Measurements from ENCODE around the gene SLC5A8.

Gene SLC5A8, protein sequence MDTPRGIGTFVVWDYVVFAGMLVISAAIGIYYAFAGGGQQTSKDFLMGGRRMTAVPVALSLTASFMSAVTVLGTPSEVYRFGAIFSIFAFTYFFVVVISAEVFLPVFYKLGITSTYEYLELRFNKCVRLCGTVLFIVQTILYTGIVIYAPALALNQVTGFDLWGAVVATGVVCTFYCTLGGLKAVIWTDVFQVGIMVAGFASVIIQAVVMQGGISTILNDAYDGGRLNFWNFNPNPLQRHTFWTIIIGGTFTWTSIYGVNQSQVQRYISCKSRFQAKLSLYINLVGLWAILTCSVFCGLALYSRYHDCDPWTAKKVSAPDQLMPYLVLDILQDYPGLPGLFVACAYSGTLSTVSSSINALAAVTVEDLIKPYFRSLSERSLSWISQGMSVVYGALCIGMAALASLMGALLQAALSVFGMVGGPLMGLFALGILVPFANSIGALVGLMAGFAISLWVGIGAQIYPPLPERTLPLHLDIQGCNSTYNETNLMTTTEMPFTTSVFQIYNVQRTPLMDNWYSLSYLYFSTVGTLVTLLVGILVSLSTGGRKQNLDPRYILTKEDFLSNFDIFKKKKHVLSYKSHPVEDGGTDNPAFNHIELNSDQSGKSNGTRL

DNA sequence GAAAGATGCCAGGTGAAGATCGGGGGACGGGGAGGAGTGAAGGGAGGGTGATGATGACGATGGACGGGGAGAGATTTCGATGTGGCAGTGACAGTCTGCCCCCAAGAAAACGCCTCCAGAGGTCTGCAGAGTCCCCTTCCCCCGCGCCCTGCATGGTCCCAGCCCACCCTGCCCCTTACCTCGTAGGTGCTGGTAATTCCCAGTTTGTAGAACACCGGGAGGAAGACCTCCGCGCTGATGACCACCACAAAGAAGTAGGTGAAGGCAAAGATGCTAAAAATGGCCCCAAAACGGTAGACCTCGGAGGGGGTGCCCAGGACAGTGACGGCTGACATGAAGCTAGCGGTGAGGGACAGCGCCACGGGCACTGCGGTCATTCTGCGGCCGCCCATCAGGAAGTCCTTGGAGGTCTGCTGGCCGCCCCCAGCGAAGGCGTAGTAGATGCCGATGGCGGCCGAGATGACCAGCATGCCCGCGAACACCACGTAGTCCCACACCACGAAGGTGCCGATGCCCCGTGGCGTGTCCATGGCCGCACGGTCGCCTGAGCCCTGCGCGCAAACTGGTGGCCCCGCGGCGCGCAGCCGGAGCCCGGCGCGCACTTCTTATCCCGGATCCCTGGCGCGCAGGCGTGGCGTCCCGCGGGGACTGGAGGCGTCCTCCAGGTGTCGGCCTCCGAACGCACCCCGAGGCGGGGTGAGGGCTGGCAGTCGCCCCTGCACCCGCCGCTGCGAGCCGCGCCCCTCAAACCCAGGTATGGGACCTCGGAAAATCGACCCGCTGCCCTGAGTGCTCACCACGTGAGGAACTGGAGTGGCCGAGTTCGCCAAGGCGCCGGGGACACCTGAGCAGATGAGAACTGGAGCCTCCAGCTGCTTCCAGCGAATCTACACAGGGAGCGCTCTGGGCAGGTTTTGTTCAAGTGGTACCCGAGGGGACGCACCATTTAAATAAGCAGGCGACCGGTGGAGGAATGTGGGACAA lies at the start of gene SLC5A8:
Gene SLC5A8, minus strand, starts transcription at position 920 of the 984 bp plus-strand sequence. Its CDS starts 390 bp downstream, at position 530.
- no peak for DNase-seq

DNA sequence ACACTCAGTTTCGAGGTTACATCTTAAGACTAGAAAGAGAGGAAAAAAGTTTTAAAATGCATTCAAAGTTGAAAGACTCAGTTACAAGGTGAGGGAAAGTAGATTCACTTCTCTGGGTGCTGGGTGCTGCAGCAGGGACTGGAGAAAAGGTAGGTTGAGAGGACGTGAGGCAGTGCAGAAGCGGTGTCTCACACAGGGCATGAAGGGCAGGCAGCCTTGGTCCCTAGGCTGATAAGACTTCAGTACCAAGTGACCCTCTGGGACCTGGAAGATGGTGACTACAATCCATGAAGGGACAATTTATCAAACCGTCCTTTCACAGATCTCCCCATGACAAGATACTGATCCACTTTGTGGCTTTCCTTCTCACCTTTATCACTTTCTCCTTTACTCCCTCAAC lies 47.3 kb upstream of the SLC5A8 start:
- DNase-seq, result no peak

DNA sequence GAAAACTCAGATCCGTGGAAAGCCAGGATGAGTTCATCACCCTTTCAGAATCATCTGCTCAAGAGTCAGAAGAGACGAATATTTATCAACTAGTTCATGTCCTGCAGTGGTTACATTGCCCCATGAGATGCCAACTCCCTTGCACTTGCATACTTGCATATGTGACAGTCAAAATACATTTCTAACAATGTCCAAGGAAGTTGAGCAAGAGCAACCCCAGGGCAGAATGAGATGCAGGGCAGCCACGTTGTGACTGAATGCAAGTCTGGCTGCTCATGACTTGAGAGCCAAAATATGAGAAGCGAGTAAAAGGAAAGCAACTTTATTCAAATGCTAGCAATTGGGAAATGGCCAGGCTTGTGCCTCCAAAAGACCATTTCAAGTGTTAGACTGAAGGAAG lies 46.2 kb upstream of the SLC5A8 start:
- no peak for DNase-seq

DNA sequence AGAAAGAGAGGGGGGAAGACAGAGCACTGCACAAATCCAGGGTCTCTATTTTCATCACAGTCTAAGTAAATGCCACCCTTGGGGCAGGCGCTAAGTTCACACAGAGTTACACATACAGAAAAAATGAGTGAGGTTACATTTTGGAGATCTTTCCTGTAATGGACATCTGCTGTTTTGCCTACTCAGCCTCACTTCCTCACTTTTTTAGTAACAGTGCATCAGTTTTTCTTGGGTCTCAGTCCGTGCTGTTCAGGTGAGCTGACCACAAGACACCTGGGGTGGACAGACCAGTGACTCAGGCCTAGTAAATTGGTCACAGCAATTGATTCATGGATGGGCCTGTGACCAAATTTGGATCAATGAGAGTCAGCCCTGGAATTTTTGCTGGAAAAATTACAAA lies 33.6 kb upstream of the SLC5A8 start:
- no peak for DNase-seq

DNA sequence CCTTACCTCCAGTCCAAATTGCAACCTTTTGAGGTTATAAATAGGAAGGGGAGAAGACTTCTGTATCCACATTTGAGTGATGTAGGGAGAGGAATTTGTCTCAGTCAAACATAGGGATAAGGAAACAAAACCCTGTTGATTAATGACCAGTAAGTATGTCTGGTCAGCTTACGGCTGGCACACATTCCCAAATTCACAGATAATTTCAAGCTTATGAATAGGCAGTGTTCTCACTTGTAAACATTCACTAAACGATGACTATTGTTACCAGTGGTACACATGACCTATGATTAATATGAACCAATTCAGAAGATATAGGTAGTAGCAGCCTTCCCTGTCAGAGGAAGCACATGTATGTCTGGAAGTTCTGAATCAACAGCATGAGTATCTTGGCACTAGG lies 33.0 kb upstream of the SLC5A8 start:
- DNase-seq, result no peak

DNA sequence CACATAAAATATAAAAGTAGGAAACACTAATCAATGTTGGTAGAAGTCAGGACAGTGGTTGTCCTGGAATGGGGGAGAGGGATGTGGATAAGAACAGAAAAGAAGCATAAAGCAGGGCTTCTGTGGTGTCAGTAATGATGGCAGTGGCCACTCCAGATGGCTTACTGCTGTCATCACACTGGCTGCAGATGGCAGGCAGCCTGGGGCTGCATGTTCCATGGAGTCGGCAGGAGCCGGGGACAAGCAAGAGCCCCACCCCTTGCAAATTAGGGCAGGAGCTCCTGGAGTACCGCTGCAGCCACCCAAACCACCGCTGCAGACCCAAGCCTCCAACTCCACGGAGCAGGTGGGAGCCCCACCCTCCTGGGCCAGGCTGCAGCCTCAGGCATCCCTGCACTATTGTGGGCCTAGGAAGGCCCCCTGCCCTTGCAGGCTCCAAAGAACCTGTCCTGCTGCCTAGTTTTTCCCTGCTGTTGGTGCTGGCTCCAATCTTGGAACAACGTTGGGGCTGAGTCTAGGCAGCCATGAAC lies 28.8 kb upstream of the SLC5A8 start:
- no peak for DNase-seq

DNA sequence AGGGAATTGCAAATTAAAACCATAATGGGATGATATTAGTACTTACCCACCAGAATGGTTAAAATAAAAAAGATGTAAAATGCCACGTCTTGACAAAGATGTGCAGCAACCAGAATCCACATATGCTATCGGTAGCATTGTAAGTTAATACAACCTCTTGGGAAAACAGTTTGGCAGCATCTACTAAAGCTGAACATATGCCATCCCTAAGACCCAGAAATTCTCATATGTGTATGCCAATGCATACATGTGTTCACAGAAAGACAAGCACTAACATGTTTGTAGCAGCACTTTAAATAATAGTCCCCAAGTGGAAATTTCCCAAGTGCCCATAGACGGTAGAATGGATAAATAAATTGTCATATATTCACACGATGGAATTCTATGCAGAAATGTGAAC lies 28.3 kb upstream of the SLC5A8 start:
- no peak for DNase-seq

DNA sequence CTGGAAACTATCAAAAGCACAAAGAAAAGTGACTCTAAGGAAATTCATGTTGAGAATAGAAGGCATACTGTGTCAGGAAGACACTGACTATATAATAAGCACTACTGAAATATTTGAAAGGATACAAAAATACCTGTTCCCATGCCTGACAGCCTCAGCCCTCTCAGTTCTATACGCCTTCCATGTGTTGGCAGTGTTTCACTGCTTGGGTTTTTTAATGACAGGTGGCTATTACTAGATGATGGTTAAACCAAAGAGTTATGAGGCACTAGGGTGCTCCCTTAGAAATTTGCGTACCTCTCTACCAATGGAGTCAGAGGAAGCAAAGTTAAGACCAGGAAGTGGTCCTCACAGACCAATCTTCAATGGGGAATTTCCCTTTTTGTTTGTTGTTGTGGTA lies 25.6 kb upstream of the SLC5A8 start:
- no peak for DNase-seq

DNA sequence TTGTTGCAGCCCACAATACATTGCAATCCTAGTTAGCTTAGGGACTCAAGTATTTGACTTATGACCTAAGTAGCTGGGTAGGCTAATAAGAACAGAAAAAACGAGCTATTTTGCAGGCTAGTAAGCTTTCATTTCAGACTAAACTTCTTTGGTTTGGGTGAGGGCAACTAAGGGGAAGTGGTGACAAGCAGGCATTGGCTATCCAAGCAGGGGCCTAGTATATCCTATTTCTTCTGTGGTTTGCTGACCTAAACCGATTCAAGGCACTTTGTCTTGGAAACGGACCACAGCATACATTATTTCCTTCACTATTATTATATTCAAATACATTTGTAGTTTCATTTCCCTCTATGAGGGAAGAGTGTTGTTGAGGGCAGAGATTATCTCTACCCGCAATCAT lies 21.6 kb upstream of the SLC5A8 start:
- DNase-seq, result no peak

DNA sequence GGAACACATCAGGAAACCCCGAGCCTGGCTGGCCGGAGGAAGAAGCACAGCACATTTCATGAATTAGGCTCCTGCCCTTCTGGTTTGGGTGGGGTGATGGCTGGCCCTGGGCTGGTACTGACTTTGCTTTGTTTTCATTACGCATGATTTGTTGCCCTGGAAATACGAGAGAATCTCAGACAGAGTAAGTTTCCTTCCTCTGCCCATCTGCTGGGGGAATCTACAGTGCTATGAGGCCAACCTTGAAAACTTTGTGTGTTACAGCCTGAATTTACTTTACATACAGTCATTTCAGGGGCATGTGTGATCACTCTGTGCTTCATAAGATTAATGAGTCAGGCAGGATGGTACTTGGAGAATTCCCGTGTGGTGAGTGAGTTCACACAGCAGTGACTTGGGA lies 20.5 kb upstream of the SLC5A8 start:
- DNase-seq, result no peak

DNA sequence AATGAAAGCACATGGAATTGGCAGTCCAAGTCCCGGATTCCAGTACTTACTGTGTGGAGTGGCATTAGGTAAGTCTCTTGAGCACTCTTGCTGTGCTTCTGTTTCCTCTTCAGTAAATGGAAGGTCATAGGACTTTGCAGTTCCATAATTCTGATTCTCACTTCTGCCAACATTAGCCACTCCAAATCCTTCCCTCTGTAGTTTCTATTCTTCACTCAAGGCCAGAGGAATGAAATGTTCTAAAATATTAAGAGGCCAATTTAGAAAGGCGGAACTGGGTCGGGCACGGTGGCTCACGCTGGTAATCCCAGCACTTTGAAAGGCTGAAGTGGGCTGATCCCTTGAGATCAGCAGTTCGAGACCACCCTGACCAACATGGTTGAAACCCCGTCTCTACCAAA lies 19.8 kb upstream of the SLC5A8 start:
- no peak for DNase-seq

DNA sequence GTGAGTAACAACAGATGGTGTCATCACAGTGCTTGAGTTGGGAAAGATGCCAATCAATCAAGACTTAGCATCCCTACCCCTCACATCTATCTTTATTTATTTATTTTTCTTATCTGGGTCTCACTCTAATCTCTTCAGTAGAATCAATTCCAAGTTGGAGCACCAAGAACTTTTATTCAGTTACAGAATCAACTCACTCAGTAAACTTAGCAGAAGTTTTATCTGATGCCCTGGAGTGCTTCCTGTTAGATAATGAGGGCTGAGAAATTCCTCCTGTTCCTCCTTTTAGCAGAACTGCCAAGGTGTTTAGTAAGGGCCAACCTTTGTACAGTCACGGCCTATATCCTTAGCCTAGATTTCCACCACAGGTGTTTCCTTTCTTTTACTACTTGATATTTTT lies 11.3 kb upstream of the SLC5A8 start:
- DNase-seq, result no peak

DNA sequence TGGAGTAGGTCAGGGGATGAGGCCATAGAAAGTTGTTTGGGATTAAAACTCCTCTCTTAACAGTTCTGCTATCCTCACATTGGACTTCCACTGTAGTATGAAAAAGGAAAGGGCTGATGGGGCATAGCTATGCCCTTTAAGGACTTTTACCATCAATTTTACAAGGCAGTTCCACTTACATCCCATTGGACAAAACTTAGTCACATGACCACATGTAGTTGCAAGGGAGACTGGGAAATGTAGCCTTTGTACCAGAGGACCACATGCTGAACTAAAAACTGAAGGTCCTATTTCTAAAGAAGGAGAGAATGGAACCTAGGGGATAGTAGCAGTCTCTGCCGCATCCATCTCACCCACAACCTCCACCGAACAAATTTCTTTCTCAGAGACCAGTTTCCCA lies 6.8 kb upstream of the SLC5A8 start:
- no peak for DNase-seq

DNA sequence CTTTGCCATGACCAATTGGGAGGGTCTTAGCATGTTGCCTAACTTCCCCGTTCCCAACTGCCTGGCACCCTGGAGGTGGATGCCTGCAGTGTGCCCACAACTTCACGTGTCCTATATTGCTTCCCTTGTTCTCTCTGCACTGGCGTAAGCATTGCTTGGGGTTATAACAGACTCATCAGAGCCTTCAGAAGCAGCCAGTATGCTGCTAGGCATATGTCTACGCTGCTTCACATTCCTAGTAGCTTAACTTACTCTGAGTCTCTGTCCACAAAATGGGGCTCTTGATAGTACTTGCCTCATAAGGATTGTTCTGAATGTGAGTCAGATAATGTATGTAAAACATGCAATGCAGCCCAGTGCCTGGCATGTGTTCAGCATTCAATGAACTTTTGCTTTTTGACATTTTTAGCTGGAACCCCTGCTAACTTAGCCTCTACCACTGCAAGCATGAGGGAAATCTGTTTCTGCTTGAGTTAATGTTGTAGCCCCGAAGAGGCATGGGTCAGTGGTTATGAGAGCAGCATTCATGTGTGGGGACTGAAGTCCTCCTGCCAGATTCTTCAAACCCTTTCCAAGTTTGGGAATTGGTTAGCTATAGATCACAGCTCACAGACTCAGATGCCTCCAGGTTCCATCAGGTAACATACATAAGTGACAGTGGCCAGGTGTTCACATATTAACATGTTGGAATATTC lies 2.8 kb downstream of the SLC5A8 start:
- DNase-seq, result no peak

DNA sequence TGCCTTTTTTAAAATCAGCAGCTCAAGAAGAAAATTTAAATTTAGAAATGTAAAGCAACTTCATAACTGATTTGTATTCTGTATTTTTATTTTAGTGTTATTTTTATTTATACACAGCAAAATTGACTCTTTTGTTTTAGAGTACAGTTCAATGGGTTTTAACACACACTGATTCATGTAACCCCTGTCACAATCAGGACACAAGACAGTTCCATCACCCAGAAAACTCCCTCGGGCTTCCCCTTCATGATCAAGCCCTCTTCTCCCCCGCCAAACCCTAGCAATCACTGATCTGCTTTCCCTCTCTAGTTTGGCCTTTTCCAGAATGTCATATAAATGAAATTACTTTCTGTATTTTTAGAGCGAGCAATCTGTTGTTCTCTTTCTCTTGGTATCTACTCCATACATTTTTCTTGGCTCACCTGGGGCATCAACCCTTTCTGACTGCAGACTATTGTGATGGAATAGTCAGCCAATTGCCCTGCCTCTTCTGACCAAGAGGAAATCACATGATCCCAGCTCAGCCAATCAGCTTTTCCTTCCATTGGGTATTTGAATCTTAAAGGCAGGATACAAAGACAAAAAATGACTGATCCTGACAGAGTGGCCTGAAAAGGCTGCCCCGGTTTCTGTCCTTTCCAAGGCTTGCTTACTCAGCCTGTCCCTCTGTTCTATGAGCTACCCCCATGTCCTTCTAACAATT lies 5.3 kb downstream of the SLC5A8 start:
- no peak for DNase-seq

DNA sequence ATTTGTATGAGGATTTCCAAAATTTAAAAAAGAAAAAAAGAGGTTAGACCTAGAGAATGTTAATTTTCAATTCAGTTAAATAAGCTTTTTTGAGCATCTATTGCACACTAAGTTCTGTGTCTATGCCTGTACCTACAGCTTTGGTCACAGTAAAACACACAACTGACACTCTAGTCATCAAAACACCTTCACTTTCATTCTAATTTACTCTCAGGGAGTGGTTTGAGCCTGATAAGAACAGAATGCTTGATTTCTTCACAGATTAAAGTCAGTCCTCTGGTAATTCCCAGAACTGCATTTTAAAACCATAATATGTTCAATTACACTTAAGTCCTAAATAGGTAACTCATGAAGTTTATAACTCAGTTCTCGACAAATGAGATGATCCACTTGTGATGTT lies 9.2 kb downstream of the SLC5A8 start:
- DNase-seq, result no peak

DNA sequence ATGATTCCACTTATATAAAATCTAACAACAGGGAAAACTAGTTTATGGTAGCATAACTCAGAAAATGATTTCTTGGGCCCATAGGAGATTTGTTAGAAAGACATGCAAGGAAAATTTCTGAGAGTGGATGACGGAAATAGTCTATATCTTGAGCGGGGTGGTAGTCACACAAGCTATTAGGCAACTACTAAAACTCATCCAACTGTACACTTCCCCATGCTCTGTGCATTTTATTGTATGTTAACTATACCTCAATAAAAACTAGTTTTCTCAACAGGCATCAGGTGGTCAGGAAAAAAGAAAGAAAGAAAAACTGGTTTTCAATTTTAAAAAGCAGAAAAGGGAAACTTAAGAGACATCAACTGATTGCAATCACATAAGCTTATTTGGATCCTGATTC lies 9.9 kb downstream of the SLC5A8 start:
- DNase-seq, result no peak

DNA sequence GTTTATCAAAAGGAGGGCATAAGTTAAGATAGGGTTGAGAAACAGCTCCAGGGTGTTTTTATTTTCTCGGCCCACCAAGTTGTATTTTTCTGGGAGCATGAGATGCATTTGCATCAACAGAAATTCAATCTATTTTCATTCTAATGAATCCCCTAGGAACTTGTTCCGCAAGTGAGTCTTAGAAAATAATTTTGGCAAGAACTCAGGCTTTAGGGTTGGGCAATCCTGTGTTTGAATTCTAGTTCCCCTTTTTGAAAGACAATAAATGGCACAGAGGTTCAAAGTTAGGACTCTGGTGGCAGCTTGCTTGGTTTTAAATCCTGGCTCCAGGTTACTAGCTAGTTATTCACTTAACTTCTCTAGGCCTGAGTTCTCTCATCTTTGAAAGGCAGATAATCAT lies 23.7 kb downstream of the SLC5A8 start:
- DNase-seq, result no peak

DNA sequence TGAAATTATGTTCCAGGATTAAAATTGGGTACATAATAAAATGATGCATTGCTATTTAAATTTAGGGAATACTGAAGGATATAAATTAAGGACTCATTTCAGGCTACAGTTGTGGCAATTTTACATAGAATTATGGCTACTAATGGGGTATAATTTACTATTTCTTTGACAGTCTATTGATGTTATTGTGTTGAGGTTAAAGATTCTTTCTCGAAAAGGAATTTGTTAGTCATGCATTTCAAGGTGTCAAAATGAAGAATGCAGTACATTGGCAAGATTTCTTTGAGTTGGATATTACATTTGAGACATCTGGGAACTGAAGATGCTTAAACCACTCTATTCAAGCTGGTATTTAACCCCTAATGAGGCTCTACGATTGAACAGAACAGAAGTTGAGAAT lies 28.3 kb downstream of the SLC5A8 start:
- DNase-seq, result no peak

DNA sequence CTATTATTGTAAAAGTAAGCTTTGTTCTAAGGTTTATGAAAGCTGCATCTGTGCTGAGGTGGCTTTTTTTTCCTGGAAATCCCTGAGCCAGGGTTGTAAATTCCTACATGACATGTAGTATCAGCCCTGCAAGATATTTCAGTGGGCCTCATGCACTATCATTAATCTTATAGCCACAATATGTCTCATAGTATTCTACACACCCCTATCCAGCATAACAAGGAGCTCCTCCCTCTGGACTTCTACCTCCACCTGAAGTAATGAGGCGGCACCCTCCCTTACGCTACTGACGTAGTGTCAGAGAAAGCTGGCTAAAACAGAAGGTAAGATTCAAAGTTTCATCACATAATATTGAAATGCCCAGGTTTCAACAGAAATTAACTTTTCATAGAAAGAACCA lies 35.5 kb downstream of the SLC5A8 start:
- DNase-seq, result no peak

DNA sequence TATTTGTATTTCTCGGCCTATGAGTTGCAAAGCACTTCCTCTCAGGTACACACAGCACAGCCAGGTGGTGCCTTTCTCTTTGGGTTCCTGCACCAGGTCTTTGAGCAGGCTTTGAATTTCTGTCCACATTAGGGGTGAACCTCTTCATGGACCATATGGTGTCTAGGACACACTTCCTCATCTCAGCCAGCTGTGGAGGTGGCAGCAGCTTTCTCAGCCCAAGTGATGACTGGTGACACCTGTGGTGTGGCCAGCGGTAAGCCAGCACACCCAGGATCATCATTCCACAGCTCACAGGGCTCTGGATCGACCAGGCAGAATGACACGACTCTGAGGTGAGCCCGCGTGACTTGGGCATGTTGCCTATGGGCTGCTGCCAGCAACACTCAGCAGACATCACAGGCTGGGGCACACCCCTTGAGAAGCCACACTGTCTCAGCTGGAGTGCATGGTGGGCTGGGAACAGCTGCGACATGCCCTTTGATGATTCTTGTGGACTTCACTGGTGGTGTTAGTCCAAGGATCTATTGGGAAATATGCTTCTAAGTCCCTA lies 36.8 kb downstream of the SLC5A8 start:
- DNase-seq, result no peak

DNA sequence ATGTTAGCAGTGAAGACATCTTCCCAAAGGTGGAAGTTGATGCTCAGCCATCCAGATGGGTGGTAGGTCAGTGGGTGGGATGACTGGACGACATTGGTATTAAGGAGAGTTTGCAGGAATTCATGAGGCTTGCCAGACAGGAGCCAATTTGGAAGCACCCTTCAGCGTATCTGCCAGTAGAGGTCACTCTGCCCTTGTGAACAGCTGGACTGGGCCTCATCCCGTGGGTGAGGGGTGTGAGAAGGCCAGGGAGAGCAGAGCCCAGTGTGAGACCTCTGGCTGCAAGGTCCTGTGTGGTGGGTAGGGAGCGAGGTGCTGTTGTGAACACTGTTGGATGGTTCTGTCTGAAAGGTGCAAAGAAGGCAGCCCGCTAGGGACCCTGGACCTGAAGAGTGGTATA lies 37.7 kb downstream of the SLC5A8 start:
- DNase-seq, result no peak
